OCI-LY7 (cell line): ENCODE results near the gene MBL2. TPM values are rescaled to one million over a fixed set of nuclear protein-coding genes. Genes with fewer than 3 reads are reported as not detected.
A peak's percentile ranks its signal among the peaks of the same experiment; 100 is the strongest.

Experiments used
- Bru-seq: library from RNA; stranded (reverse); fragments of 400-500 nt; gene quantifications from one replicate; lab custom pipeline; 2021; lab: Mats Ljungman, UMichigan
- BruChase-seq, 2 experiments: library from RNA; stranded (reverse); fragments of 400-500 nt; gene quantifications; one replicate each; lab custom pipeline; 2021; lab: Mats Ljungman, UMichigan
- BruUV-seq: library from RNA; stranded (reverse); fragments of 400-500 nt; replicated peaks from 2 replicates; lab custom pipeline; 2021; lab: Mats Ljungman, UMichigan
- CTCF ChIA-PET: fragments of 300-600 bp; sonication (Branson Sonifier 250); formaldehyde crosslinking; loops from one replicate; lab custom pipeline; 2022; ENCODE audit warnings: antibody characterized with exemption; ENCODE audit not compliant: unreplicated experiment; lab: Charles Lee
- POLR2A ChIA-PET: fragments of 300-600 bp; sonication (Branson Sonifier 250); formaldehyde crosslinking; loops from one replicate; lab custom pipeline; 2022; ENCODE audit warnings: antibody characterized with exemption; lab: Charles Lee
- DNase-seq: peaks from one replicate; pipeline ENCODE4 v3.0.0-alpha.2; 2015; ENCODE audit warnings: low spot score
- H2AFZ ChIP-seq: fragments of 200-600 bp; sonication (generic), shearing (Covaris generic); 2 replicates; pipeline ENCODE4 v1.6.1; 2014; ENCODE audit warnings: mild to moderate bottlenecking, antibody characterized with exemption, low read length, moderate library complexity
- H3K27ac ChIP-seq: fragments of 200-600 bp; sonication (generic); 2 replicates; pipeline ENCODE4 v1.5.1; 2014; ENCODE audit warnings: mixed run types, low read depth, mild to moderate bottlenecking, moderate library complexity, low read length, inconsistent platforms; ENCODE audit not compliant: poor library complexity, severe bottlenecking
- H3K36me3 ChIP-seq: fragments of 200-600 bp; sonication (generic); 2 replicates; pipeline ENCODE4 v1.6.1; 2014; ENCODE audit warnings: mild to moderate bottlenecking, antibody characterized with exemption, low read length, moderate library complexity, mixed read lengths; ENCODE audit not compliant: insufficient read depth
- H3K4me1 ChIP-seq: fragments of 200-600 bp; sonication (generic); 2 replicates; pipeline ENCODE4 v1.5.1; 2014; ENCODE audit warnings: mild to moderate bottlenecking, low read length; ENCODE audit not compliant: insufficient read depth, poor library complexity, severe bottlenecking
- H3K4me2 ChIP-seq: fragments of 200-600 bp; sonication (generic); 2 replicates; pipeline ENCODE4 v1.6.1; 2014; ENCODE audit warnings: mild to moderate bottlenecking, low read length
- H3K4me3 ChIP-seq: fragments of 200-600 bp; sonication (generic); 2 replicates; pipeline ENCODE4 v1.5.1; 2014; ENCODE audit warnings: mild to moderate bottlenecking, low read depth, low read length; ENCODE audit not compliant: poor library complexity, severe bottlenecking
- H3K79me2 ChIP-seq: fragments of 200-600 bp; sonication (generic); 2 replicates; pipeline ENCODE4 v1.6.1; 2016; ENCODE audit warnings: low read depth, mild to moderate bottlenecking, low read length, moderate library complexity, mixed read lengths; ENCODE audit not compliant: insufficient read depth
- H3K9me2 ChIP-seq: fragments of 200-600 bp; sonication (generic); 2 replicates; pipeline ENCODE4 v1.6.1; 2016; ENCODE audit warnings: mild to moderate bottlenecking, low read length, mixed read lengths; ENCODE audit not compliant: insufficient read depth
- H3K9me3 ChIP-seq: fragments of 200-600 bp; sonication (generic); 2 replicates; pipeline ENCODE4 v1.6.1; 2014; ENCODE audit warnings: mild to moderate bottlenecking, mixed run types, low read length, mixed read lengths
- H4K20me1 ChIP-seq: fragments of 200-600 bp; sonication (generic); 2 replicates; pipeline ENCODE4 v1.6.1; 2014; ENCODE audit warnings: mild to moderate bottlenecking, antibody characterized with exemption, low read length, moderate library complexity, mixed read lengths; ENCODE audit not compliant: insufficient read depth
- EZH2phosphoT487 ChIP-seq: fragments of 200-600 bp; sonication (generic); IDR thresholded peaks from 2 replicates; pipeline ENCODE4 v1.6.1; 2018; ENCODE audit warnings: low read depth, borderline replicate concordance, mild to moderate bottlenecking, mixed run types, antibody characterized with exemption, low read length, moderate library complexity, mixed read lengths
- intact Hi-C: fragments of 100-400 bp; cut with micrococcal nuclease; formaldehyde crosslinking; loops from one replicate; pipeline ENCODE4 v1.10.0; 2022; ENCODE audit not compliant: unreplicated experiment
- long read RNA-seq: library from polyadenylated mRNA; stranded (forward); transcript quantifications from one replicate; pipeline ENCODE4 v2.0.0, GENCODE V29; 2022
- total RNA-seq, 2 experiments: library from RNA; depleted of rRNA in 1 of 2; stranded (reverse); fragments of >200 nt in 1 of 2; shearing (Covaris generic) in 1 of 2; gene quantifications; 2 replicates each; pipeline ENCODE4 v1.2.3, GENCODE V29; 2014 to 2022
- TF ChIP-seq, protein P1 (sequence below): fragments of 200-600 bp; sonication (generic); conservative IDR thresholded peaks from 2 replicates; pipeline ENCODE4 v1.5.1; 2014; ENCODE audit warnings: mild to moderate bottlenecking, antibody characterized with exemption, low read length, moderate library complexity, mixed read lengths

The MBL2 gene
- not detected in 2 replicates for total RNA-seq (2014; rRNA removed; shearing (Covaris generic))
- not detected in 2 replicates for total RNA-seq (2022)
- not detected for Bru-seq, nascent RNA
- not detected for BruChase-seq, experiment 1, labeled RNA remaining after a 6-hour chase
- not detected for BruChase-seq, experiment 2, labeled RNA remaining after a 2-hour chase
- long read RNA-seq, result 0 reads

- H3K4me2 ChIP-seq, result no peak within 1 kb of the TSS
- DNase-seq, result no peak
- H3K4me1 ChIP-seq, result no peaks in the 10 kb centered on the region
- no TSS peak for BruUV-seq
- H2AFZ ChIP-seq, result no peak within 1 kb of the TSS
- POLR2A ChIA-PET, result no interaction called here
- CTCF ChIA-PET, result no interaction called here
- H3K9me2 ChIP-seq, result no peaks in the 10 kb centered on the region
- H3K27ac ChIP-seq, result no peak within 1 kb of the TSS
- intact Hi-C loops, result no loop called here
- H3K4me3 ChIP-seq, result no peak within 1 kb of the TSS
- H3K79me2 ChIP-seq, result no peaks in the 10 kb centered on the region
- H3K36me3 ChIP-seq, result no peaks in the 10 kb centered on the region
- H3K9me3 ChIP-seq, result no peaks in the 10 kb centered on the region
- no peaks in the 10 kb centered on the region for H4K20me1 ChIP-seq
- TF ChIP-seq, protein P1, sequence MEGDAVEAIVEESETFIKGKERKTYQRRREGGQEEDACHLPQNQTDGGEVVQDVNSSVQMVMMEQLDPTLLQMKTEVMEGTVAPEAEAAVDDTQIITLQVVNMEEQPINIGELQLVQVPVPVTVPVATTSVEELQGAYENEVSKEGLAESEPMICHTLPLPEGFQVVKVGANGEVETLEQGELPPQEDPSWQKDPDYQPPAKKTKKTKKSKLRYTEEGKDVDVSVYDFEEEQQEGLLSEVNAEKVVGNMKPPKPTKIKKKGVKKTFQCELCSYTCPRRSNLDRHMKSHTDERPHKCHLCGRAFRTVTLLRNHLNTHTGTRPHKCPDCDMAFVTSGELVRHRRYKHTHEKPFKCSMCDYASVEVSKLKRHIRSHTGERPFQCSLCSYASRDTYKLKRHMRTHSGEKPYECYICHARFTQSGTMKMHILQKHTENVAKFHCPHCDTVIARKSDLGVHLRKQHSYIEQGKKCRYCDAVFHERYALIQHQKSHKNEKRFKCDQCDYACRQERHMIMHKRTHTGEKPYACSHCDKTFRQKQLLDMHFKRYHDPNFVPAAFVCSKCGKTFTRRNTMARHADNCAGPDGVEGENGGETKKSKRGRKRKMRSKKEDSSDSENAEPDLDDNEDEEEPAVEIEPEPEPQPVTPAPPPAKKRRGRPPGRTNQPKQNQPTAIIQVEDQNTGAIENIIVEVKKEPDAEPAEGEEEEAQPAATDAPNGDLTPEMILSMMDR, result no peak
- no peak for TF ChIP-seq EZH2phosphoT487
Measured at GRCh38 chr10:52772623-52773022, at the start of gene MBL2. Gene MBL2 (minus strand): TSS chr10:52772784. CDS start chr10:52771635, 1,149 bp downstream.

- Histone ChIP-seq H3K4me1 (peaks cover 13% of the 10 kb centered on the region), H3K9me2 (no peaks in the 10 kb centered on the region), H4K20me1 (no peaks in the 10 kb centered on the region), H3K27ac (no peak overlapping the region), H3K9me3 (no peaks in the 10 kb centered on the region), H3K36me3 (no peaks in the 10 kb centered on the region), H3K79me2 (no peaks in the 10 kb centered on the region), H3K4me3 (no peak overlapping the region), H3K4me2 (no peak overlapping the region), H2AFZ (no peak overlapping the region)
- ChIA-PET CTCF (no interaction called here), POLR2A (interaction anchor here (0.6 to 0.9 kb wide), 2 partner anchors 95 to 1031 kb away, joined by 3 to 4 read pairs; no protein-coding TSS in a partner anchor)
- DNase-seq, result no peak
- BruUV-seq, result no TSS peak
- intact Hi-C loops, result no loop called here
- TF ChIP-seq, protein P1, result no peak
- no peak for TF ChIP-seq EZH2phosphoT487
Measured at GRCh38 chr10:52820309-52820708, 47.7 kb upstream of the MBL2 start.

- ChIA-PET CTCF (no interaction called here), POLR2A (interaction anchor here (0.5 to 2.4 kb wide), 7 partner anchors 10 to 988 kb away, joined by 3 to 12 read pairs (median 3); no protein-coding TSS in a partner anchor)
- H3K4me2 ChIP-seq, result no peak overlapping the region
- H3K4me3 ChIP-seq, result no peak overlapping the region
- peaks cover 35% of the 10 kb centered on the region for H3K4me1 ChIP-seq
- H3K36me3 ChIP-seq, result no peaks in the 10 kb centered on the region
- H3K9me2 ChIP-seq, result no peaks in the 10 kb centered on the region
- no peaks in the 10 kb centered on the region for H4K20me1 ChIP-seq
- TF ChIP-seq EZH2phosphoT487, result no peak
- TF ChIP-seq, protein P1, result peak; percentile 90
- DNase-seq, result peak; percentile 80
- H2AFZ ChIP-seq, result peak overlapping the region; percentile 70; the same call in 1 of the 2 replicates
- intact Hi-C loops, result loop anchor here (2.0 to 10.0 kb wide), 2 partner anchors 67 to 137 kb away; no protein-coding TSS in a partner anchor
- BruUV-seq, result no TSS peak
- H3K27ac ChIP-seq, result no peak overlapping the region
- H3K79me2 ChIP-seq, result no peaks in the 10 kb centered on the region
- H3K9me3 ChIP-seq, result no peaks in the 10 kb centered on the region; the same call in 1 of the 2 replicates
Measured at GRCh38 chr10:52818019-52818418, 45.4 kb upstream of the MBL2 start.
